ENCODE data around the gene CCDC106.

The CCDC106 gene

DNA sequence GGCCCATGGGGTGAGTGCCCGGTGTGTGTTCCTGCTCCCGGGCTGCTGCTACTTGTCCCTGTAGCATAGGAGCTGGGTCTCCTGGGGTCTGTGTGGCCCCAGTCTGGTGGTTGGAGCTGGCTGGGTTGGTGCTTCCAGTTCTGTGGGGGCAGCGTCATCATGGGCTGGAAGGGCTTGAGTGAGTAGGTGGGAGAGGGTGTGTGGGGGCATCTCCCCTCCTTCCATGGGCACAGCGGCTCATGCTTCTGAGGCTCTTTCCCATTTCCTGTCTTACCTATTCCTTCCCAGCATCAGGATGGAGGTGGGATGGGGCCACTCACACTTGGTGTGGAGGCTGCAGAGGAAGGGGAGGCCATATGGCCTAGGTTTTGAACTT, 19.0 kb downstream of the CCDC106 start:
- in situ Hi-C loops (cut with MboI; ENCODE audit: low sequenced_read_pairs) = no loop called here

DNA sequence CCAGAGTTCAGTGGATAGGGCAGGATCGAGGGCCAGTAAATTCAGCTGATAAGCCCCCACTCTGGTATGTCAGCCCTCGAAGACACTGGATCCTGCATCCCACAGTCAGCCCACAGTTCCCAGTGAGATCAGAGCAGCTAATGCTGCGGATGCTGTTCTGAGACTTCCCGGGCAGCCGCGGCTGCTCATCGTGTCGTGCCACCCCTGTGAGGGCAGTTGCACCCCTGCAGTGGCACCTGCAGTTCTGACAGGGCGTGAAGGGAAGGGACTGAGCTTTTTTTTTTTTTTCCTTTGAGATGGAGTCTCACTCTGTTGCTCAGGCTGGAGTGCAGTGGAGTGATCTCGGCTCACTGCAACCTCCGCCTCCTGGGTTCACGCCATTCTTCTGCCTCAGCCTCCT, 19.5 kb downstream of the CCDC106 start:
- in situ Hi-C loops (cut with MboI; ENCODE audit: low sequenced_read_pairs) = no loop called here

DNA sequence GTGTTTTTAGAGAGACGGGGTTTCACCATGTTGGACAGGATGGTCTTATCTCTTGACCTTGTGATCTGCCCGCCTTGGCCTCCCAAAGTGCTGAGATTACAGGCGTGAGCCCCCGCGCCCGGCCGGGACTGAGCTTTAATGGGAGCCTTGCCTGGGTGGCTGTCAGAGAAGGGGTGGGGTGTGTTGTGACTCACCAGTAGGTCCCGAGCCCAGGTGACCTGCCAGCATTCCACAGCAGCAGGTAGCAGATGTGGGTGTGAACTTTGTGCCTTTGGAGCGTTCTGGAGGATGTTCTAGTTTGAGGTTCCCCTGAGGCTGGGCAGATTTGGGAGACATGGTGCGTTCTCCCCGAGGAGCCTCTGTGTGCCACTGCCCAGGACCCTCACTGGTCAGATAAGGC, 19.9 kb downstream of the CCDC106 start:
- in situ Hi-C loops (cut with MboI; ENCODE audit: low sequenced_read_pairs) = no loop called here

DNA sequence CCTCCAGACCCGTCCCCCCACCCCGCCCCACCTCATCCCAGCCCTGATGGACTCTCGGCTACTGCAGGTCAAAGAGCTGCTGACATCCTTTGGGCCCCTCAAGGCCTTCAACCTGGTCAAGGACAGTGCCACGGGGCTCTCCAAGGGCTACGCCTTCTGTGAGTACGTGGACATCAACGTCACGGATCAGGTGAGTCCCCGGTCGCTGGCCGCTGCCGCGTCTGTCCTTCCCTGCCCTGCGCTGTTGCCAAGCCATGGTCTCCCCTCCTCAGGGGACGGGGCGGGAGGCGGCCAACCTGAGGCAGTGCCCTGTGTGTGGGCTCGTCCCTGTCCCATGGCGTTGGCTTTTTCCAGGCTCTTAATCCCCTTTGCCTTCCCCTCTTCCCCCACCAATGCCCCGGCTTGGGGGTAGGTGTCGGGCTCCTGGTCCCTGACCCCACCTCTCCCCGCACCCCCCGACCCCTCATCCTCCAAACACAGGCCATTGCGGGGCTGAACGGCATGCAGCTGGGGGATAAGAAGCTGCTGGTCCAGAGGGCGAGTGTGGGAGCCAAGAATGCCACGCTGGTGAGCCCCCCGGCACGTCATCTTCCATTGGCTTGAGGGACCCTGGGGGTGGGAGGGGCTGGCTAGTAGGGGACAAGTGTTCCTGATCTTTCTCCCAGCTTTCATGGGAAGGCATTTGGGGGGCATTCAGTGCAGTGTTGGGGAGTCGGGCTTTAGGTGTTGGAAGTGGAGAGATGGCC, 20.8 kb downstream of the CCDC106 start:
- in situ Hi-C loops (cut with MboI; ENCODE audit: low sequenced_read_pairs) = no loop called here

GRCh38 chr19:55669418-55670279, 21.6 kb downstream of the CCDC106 start:
- in situ Hi-C loops (cut with MboI; ENCODE audit: low sequenced_read_pairs) = no loop called here

- in situ Hi-C loops (cut with MboI; ENCODE audit: low sequenced_read_pairs) = no loop called here
Observed at GRCh38 chr19:55670280-55671053, 22.5 kb downstream of the CCDC106 start.

- in situ Hi-C loops (cut with MboI; ENCODE audit: low sequenced_read_pairs) = no loop called here
Observed at GRCh38 chr19:55671054-55671378, 23.0 kb downstream of the CCDC106 start.

DNA sequence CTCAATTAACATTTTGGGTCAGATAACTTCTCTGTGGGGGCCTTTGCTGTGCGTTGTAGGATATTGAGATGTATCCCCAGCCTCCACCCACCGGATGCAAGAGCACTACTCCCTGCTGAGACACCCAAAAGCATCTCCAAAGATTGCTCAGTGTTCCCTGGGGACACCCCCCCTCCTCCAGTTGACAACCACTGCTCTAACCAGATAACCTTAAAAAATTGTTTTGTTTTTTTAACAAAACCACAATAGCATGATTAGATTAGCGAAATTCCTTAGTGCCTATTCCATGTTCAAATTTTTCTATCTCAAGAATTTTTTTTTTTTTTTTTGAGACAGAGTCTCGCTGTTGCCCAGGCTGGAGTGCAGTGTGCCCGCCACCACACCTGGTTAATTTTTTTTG, 24.4 kb downstream of the CCDC106 start:
- in situ Hi-C loops (cut with MboI; ENCODE audit: low sequenced_read_pairs) = no loop called here

- in situ Hi-C loops (cut with MboI; ENCODE audit: low sequenced_read_pairs) = no loop called here
Observed at GRCh38 chr19:55673465-55673864, 25.5 kb downstream of the CCDC106 start.

- in situ Hi-C loops (cut with MboI; ENCODE audit: low sequenced_read_pairs) = no loop called here
Observed at GRCh38 chr19:55673889-55674288, 25.9 kb downstream of the CCDC106 start.

DNA sequence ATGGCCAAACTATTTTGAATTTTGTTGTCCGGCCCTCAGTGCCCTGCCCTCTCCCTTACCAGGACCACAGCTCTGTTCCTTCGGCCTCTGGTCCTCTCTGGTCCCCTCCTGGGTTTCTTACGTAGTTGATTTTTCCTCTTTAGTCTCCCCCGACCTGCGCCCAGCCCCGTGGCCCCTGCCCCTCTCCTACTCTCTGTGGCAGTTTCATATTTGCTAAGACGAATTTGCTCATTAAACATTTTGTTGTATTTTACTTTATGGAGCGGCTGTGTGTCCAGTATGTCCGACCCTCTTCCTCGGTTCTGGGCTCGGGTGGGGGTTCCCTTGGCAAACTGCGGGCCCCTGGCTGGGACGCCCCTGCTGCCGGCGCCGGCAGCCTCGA, 26.4 kb downstream of the CCDC106 start:
- in situ Hi-C loops (cut with MboI; ENCODE audit: low sequenced_read_pairs) = no loop called here

DNA sequence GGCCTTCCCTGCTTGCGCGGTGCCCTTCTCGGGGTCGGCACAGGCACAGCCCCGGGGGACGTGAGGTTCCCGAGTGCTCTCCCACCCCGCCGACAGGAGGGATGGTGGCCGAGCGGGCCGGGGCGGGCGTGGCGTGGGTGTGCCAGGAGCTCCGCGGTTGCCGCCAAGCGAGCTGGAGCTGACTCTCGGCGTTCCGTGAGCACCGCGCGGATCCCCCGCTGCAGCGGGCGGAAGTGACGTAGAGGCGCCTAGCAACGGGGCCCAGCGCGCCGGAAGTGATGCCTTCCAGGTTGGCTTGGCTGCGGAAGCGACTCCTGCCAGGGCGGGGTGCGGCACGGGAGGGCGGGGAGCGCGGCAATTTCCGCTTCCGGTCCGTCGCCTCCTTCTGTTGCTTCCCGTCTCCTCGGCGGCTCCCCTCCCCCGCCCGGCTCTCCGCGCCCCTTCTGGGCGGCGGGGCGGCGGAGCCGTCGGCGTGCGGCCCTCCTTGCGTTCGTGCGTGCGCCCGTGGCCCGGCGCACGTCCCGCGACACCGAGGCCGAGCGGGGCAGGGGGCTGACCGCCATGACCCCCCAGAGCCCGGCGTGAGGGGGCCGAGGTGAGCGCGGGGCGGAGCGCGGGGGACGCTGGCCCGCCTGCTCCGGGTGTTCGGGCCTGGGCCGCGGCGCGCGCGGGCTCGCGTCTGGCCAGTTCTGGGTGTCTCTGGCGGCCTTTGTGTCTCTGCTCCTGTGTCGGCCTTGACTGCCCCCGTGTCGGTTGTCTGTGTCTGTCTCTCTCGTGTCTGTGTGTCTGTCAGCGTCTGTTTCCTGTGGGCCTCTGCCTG, 27.0 kb downstream of the CCDC106 start, which contains the start of gene EPN1:
TSS of gene EPN1 (plus strand) at position 386 of the 820 bp plus-strand sequence. CDS start 3,402 bp downstream, outside the sequence.
- in situ Hi-C loops (cut with MboI; ENCODE audit: low sequenced_read_pairs) = no loop called here

GRCh38 chr19:55675661-55676354, 27.8 kb downstream of the CCDC106 start:
- in situ Hi-C loops (cut with MboI; ENCODE audit: low sequenced_read_pairs) = no loop called here

GRCh38 chr19:55676383-55676782, 28.4 kb downstream of the CCDC106 start:
- in situ Hi-C loops (cut with MboI; ENCODE audit: low sequenced_read_pairs) = no loop called here

DNA sequence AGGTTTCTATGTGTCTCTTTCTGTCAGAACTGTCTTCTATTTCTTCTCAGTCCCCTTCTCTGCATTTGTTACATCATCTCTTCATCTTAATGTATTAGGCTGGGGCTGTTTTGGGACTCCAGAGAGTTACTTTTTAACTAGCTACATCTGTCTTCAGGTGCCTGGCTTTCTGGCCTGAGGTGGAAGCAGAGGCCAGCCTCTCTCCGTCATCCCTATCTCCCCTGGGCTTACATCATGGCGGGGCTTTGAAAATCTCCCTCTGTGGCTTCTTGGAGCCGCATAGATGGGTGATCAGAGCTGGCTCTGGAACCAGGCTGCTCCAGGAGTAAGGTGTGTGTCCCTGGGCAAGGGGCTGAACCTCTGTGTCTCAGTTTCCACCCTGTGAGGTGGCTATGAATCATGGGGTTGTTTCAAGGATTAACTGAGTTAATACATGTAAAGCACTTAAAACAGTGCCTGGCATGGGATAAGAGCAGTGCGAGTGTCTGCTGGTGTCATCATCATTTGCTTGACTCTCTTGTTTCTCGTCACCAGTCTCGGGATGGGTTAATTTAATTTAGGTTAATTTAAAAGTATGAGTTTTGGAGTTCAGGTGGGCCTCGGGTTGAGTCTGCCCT, 29.0 kb downstream of the CCDC106 start:
- in situ Hi-C loops (cut with MboI; ENCODE audit: low sequenced_read_pairs) = no loop called here

DNA sequence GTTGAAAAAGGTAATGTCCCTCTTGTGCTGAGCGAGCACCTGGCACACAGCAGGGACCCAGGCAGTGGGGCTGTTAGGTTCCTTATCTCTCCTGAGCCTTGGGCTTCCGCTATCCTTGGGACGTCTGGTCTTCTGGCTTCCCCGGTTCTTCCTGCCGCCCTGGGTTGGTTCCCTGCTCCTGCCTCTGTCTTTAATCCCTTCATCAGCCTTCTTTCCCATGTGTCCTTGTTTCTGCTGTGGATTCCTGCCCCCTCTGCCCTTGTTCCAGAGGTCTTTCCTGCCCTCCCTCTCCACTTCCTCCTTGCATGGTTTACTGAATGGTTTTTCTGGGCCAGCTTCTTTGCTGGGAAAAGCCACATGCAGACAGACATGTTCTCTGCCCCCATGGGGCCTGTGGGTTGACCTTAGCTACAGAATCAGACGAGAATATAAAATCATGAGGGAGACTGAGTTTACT, 29.6 kb downstream of the CCDC106 start:
- in situ Hi-C loops (cut with MboI; ENCODE audit: low sequenced_read_pairs) = no loop called here

- in situ Hi-C loops (cut with MboI; ENCODE audit: low sequenced_read_pairs) = no loop called here
Observed at GRCh38 chr19:55678121-55678671, 30.2 kb downstream of the CCDC106 start.

GRCh38 chr19:55679343-55680257, 31.6 kb downstream of the CCDC106 start:
- in situ Hi-C loops (cut with MboI; ENCODE audit: low sequenced_read_pairs) = no loop called here
